Smooth muscle cell (in vitro differentiated cells): Measurements from ENCODE around the gene ERC1. TPM values are rescaled to one million over a fixed set of nuclear protein-coding genes. Genes with fewer than 3 reads are reported as not detected.

Experiments
- DNase-seq: peaks from one replicate; lab custom pipeline; 2025; ENCODE audit not compliant: unreplicated experiment; lab: John Stamatoyannopoulos, UW
- H2AFZ ChIP-seq: fragments of 200-600 bp; sonication (generic); 2 replicates; pipeline ENCODE4 v1.6.0; 2016; ENCODE audit warnings: antibody characterized with exemption, low read depth, mild to moderate bottlenecking
- H3F3A ChIP-seq: fragments of 200-600 bp; sonication (generic); 2 replicates; pipeline ENCODE4 v1.6.0; 2017; ENCODE audit warnings: antibody characterized with exemption, low read depth
- H3K27ac ChIP-seq: fragments of 200-600 bp; sonication (generic); 2 replicates; pipeline ENCODE4 v1.5.1; 2016; ENCODE audit warnings: low read depth, mild to moderate bottlenecking
- H3K27me3 ChIP-seq: fragments of 200-600 bp; sonication (generic); 2 replicates; pipeline ENCODE4 v1.6.1; 2016; ENCODE audit warnings: low read depth, mild to moderate bottlenecking
- H3K36me3 ChIP-seq: fragments of 200-600 bp; sonication (generic); 2 replicates; pipeline ENCODE4 v1.5.1; 2016; ENCODE audit warnings: low read depth
- H3K4me1 ChIP-seq: fragments of 200-600 bp; sonication (generic); 2 replicates; pipeline ENCODE4 v1.5.1; 2016; ENCODE audit warnings: low read depth
- H3K4me2 ChIP-seq: fragments of 200-600 bp; sonication (generic); 2 replicates; pipeline ENCODE4 v1.6.0; 2016; ENCODE audit warnings: mild to moderate bottlenecking
- H3K4me3 ChIP-seq: fragments of 200-600 bp; sonication (generic); 2 replicates; pipeline ENCODE4 v1.5.1; 2016; ENCODE audit warnings: mild to moderate bottlenecking
- H3K79me2 ChIP-seq: fragments of 200-600 bp; sonication (generic); 2 replicates; pipeline ENCODE4 v1.6.0; 2016; ENCODE audit warnings: low read depth, mild to moderate bottlenecking
- H3K9ac ChIP-seq: fragments of 200-600 bp; sonication (generic); 2 replicates; pipeline ENCODE4 v1.6.0; 2016; ENCODE audit warnings: low read depth
- H3K9me3 ChIP-seq: fragments of 200-600 bp; sonication (generic); replicated peaks from 2 replicates; pipeline ENCODE4 v1.5.1; 2016; ENCODE audit warnings: low read depth
- H4K20me1 ChIP-seq: fragments of 200-600 bp; sonication (generic); 2 replicates; pipeline ENCODE4 v1.6.0; 2016; ENCODE audit warnings: low read depth
- WGBS: methylation state at CpG from one replicate; pipeline ENCODE4 v1.1.7; 2016; ENCODE audit warnings: low lambda C conversion rate; 5-methylcytosine and 5-hydroxymethylcytosine counted together
- polyA plus RNA-seq: library from polyadenylated mRNA; unstranded; fragments of >200 nt; fragmentation: Nextera tagmentation; extraction: Ambion mirVana; gene quantifications from 2 replicates; pipeline ENCODE4 v1.2.1, GENCODE V29; 2016
- total RNA-seq: library from RNA; depleted of rRNA; stranded (reverse); fragments of >200 nt; gene quantifications from 2 replicates; pipeline ENCODE4 v1.2.3, GENCODE V29; 2014
- TF ChIP-seq, protein P1 (sequence below): fragments of 200-600 bp; sonication (generic); IDR thresholded peaks from 2 replicates; pipeline ENCODE4 v1.5.1; 2017; ENCODE audit warnings: borderline replicate concordance, mild to moderate bottlenecking, antibody characterized with exemption; ENCODE audit not compliant: insufficient read depth, poor library complexity, severe bottlenecking

Gene ERC1
- total and polyA plus RNA-seq, 2 experiments from 2014 or later, result 13.8 to 17.6 TPM

- no peaks in the 10 kb centered on the region for H3K27me3 ChIP-seq
- no peaks in the 10 kb centered on the region for H3F3A ChIP-seq
- no peaks in the 10 kb centered on the region for H3K79me2 ChIP-seq
- no peaks in the 10 kb centered on the region for H3K36me3 ChIP-seq
- no peak overlapping the region for H3K4me2 ChIP-seq
- no peaks in the 10 kb centered on the region for H3K9me3 ChIP-seq
- WGBS, result 84% methylated on average over 3 of the region's 3 CpGs
- no peak overlapping the region for H3K27ac ChIP-seq
- H3K4me1 ChIP-seq, result no peaks in the 10 kb centered on the region
- no peak overlapping the region for H3K4me3 ChIP-seq
- TF ChIP-seq, protein P1, sequence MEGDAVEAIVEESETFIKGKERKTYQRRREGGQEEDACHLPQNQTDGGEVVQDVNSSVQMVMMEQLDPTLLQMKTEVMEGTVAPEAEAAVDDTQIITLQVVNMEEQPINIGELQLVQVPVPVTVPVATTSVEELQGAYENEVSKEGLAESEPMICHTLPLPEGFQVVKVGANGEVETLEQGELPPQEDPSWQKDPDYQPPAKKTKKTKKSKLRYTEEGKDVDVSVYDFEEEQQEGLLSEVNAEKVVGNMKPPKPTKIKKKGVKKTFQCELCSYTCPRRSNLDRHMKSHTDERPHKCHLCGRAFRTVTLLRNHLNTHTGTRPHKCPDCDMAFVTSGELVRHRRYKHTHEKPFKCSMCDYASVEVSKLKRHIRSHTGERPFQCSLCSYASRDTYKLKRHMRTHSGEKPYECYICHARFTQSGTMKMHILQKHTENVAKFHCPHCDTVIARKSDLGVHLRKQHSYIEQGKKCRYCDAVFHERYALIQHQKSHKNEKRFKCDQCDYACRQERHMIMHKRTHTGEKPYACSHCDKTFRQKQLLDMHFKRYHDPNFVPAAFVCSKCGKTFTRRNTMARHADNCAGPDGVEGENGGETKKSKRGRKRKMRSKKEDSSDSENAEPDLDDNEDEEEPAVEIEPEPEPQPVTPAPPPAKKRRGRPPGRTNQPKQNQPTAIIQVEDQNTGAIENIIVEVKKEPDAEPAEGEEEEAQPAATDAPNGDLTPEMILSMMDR, result no peak
- no peak overlapping the region for H3K9ac ChIP-seq
- H4K20me1 ChIP-seq, result peaks cover 3% of the 10 kb centered on the region
- no peak for DNase-seq
- H2AFZ ChIP-seq, result no peak overlapping the region
Observed at GRCh38 chr12:1435044-1435443, 444.0 kb downstream of the ERC1 start.

GRCh38 chr12:1435456-1435855 is 444.4 kb downstream of the ERC1 start:
- TF ChIP-seq, protein P1, result no peak
- H3K27me3 ChIP-seq, result no peaks in the 10 kb centered on the region
- DNase-seq, result no peak
- H3K4me3 ChIP-seq, result no peak overlapping the region
- no peaks in the 10 kb centered on the region for H3F3A ChIP-seq
- no peak overlapping the region for H2AFZ ChIP-seq
- no peak overlapping the region for H3K9ac ChIP-seq
- H3K79me2 ChIP-seq, result no peaks in the 10 kb centered on the region
- 85% methylated on average over 3 of the region's 3 CpGs for WGBS
- H3K4me2 ChIP-seq, result no peak overlapping the region
- no peaks in the 10 kb centered on the region for H3K36me3 ChIP-seq
- peaks cover 3% of the 10 kb centered on the region for H4K20me1 ChIP-seq
- H3K4me1 ChIP-seq, result no peaks in the 10 kb centered on the region
- H3K9me3 ChIP-seq, result no peaks in the 10 kb centered on the region
- no peak overlapping the region for H3K27ac ChIP-seq

DNA sequence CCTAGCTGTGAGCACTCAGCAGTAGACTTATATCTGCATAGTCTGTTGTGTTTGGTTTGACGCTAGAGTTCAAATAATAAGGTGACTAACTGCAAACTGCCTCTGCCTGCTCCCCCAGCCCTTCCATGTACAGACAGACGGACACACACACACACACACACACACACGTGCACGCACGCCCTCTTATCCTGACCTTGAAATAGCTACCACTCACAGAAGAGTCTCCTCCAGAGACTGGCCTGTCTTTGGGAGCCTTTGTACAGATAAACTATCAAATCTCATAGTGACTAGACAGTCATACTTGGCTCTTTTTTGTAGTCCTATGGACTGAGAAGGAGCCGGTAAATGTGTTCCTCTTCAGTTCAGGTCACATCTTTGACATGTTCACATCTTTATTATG is 445.0 kb downstream of the ERC1 start:
- H3K36me3 ChIP-seq, result no peaks in the 10 kb centered on the region
- no peak overlapping the region for H3K9ac ChIP-seq
- H3K79me2 ChIP-seq, result no peaks in the 10 kb centered on the region
- H2AFZ ChIP-seq, result no peak overlapping the region
- no peak overlapping the region for H3K27ac ChIP-seq
- TF ChIP-seq, protein P1, result no peak
- H3K4me3 ChIP-seq, result no peak overlapping the region
- DNase-seq, result no peak
- H3K9me3 ChIP-seq, result no peaks in the 10 kb centered on the region
- no peaks in the 10 kb centered on the region for H3K27me3 ChIP-seq
- no peaks in the 10 kb centered on the region for H3F3A ChIP-seq
- WGBS, result 94% methylated on average over 6 of the region's 6 CpGs
- no peak overlapping the region for H3K4me2 ChIP-seq
- H3K4me1 ChIP-seq, result no peaks in the 10 kb centered on the region
- no peaks in the 10 kb centered on the region for H4K20me1 ChIP-seq

DNA sequence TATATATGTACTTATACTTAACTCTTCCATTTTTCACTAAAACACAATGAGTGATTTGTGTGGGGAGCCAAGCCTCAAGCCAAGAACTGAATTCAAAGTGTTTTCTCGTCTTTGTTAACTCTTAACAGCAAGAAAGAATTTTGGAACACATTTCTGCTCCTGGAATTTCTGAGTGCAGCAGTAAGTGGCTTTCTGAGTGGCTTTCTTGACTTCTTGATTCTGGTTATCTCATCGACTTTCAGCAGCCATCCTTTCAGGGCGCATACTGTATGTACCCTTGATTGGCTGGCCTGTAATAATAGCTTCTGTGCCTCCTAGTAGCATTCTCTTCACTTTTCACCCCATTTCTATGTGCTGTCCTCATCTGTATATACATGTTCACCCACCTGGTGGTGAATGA is 446.0 kb downstream of the ERC1 start:
- Histone ChIP-seq H4K20me1 (no peaks in the 10 kb centered on the region), H3K4me2 (no peak overlapping the region), H3K27ac (no peak overlapping the region), H3K4me1 (no peaks in the 10 kb centered on the region), H3K9ac (no peak overlapping the region), H3K9me3 (no peaks in the 10 kb centered on the region), H3K27me3 (no peaks in the 10 kb centered on the region), H2AFZ (no peak overlapping the region), H3K4me3 (no peak overlapping the region), H3K36me3 (no peaks in the 10 kb centered on the region), H3K79me2 (no peaks in the 10 kb centered on the region), H3F3A (no peaks in the 10 kb centered on the region)
- 90% methylated on average over 3 of the region's 3 CpGs for WGBS
- no peak for DNase-seq
- TF ChIP-seq, protein P1, result no peak
